Skeletal muscle satellite cell (primary cell): ENCODE results near the gene MTUS2.

Source experiments
- H3K27me3 ChIP-seq: 2 replicates; pipeline ENCODE4 v1.7.0; 2013; ENCODE audit warnings: low read length; ENCODE audit not compliant: control insufficient read depth, insufficient read depth
- H3K36me3 ChIP-seq: 2 replicates; pipeline ENCODE4 v1.7.0; 2013; ENCODE audit warnings: mild to moderate bottlenecking, control low read depth, low read length; ENCODE audit not compliant: insufficient read depth
- H3K4me1 ChIP-seq: 2 replicates; pipeline ENCODE4 v1.7.0; 2013; ENCODE audit warnings: low read length; ENCODE audit not compliant: control insufficient read depth, insufficient read depth
- H3K4me2 ChIP-seq: 2 replicates; pipeline ENCODE4 v1.7.0; 2013; ENCODE audit warnings: mild to moderate bottlenecking, low read length
- H3K4me3 ChIP-seq: 2 replicates; pipeline ENCODE4 v1.7.0; 2013; ENCODE audit warnings: low read length
- H3K9ac ChIP-seq: 2 replicates; pipeline ENCODE4 v1.7.0; 2013; ENCODE audit warnings: mild to moderate bottlenecking, low read depth, low read length, moderate library complexity
- H3K9me3 ChIP-seq: replicated peaks from 2 replicates; pipeline ENCODE4 v1.7.0; 2013; ENCODE audit warnings: mild to moderate bottlenecking, control low read depth, low read length

Gene MTUS2

GRCh38 chr13:29464105-29464679 lies 644.1 kb downstream of the MTUS2 start:
- Histone ChIP-seq H3K4me3 (no peak overlapping the region), H3K27me3 (peaks cover 31% of the 10 kb centered on the region), H3K36me3 (no peaks in the 10 kb centered on the region), H3K9ac (no peak overlapping the region), H3K4me1 (peaks cover 9% of the 10 kb centered on the region), H3K9me3 (no peaks in the 10 kb centered on the region), H3K4me2 (no peak overlapping the region)

GRCh38 chr13:29465741-29466293 lies 645.7 kb downstream of the MTUS2 start:
- Histone ChIP-seq H3K9me3 (no peaks in the 10 kb centered on the region), H3K4me1 (peaks cover 9% of the 10 kb centered on the region), H3K4me3 (no peak overlapping the region), H3K4me2 (peak overlapping the region; percentile 11), H3K27me3 (peaks cover 35% of the 10 kb centered on the region), H3K36me3 (no peaks in the 10 kb centered on the region), H3K9ac (no peak overlapping the region)

DNA sequence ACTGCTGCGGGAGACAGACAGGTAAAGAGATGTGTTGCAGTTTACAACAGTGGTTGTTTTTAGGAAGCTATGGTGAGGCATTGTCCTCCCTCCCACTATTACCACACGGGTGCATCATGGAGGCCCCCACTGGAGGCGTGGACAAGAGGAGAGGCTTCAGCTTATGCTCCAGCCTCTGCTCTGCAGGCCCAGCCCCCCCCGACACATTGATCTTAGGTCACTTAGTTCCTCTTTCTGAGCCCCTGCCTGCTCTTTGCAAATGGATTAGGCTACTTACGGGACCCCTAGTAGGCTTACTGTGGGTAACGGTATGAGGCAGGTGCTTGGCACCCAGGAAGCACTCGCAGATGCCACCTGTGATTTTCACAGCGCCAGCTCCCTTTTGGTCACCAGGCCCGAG lies 651.4 kb downstream of the MTUS2 start:
- no peak overlapping the region for H3K9ac ChIP-seq
- no peak overlapping the region for H3K4me3 ChIP-seq
- no peaks in the 10 kb centered on the region for H3K36me3 ChIP-seq
- peaks cover 4% of the 10 kb centered on the region for H3K27me3 ChIP-seq
- H3K4me2 ChIP-seq = no peak overlapping the region
- H3K9me3 ChIP-seq = no peaks in the 10 kb centered on the region
- H3K4me1 ChIP-seq = no peaks in the 10 kb centered on the region

GRCh38 chr13:29472332-29472961 lies 652.3 kb downstream of the MTUS2 start:
- Histone ChIP-seq H3K9me3 (no peaks in the 10 kb centered on the region), H3K27me3 (peaks cover 4% of the 10 kb centered on the region), H3K4me2 (no peak overlapping the region), H3K4me1 (no peaks in the 10 kb centered on the region), H3K4me3 (no peak overlapping the region), H3K36me3 (no peaks in the 10 kb centered on the region), H3K9ac (no peak overlapping the region)

DNA sequence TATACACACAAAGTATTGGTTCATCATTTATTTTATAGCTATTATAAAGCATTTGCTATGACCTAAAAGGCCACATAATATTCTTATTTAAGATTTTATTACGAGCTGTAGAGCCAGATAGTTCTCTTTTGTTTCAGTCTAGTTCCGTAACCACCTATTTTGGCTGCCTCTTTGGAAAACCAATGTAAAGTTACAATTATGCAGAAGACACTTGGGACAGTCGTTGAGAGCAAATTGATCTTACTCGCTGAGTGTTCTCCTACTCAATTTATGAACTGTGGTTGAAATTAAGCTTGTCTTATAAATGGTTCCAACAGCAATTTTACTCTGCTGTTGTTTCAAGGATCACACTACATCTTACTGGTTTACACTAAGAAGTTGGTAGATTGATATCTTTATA lies 653.0 kb downstream of the MTUS2 start:
- no peaks in the 10 kb centered on the region for H3K9me3 ChIP-seq
- no peaks in the 10 kb centered on the region for H3K36me3 ChIP-seq
- H3K4me3 ChIP-seq = no peak overlapping the region
- peaks cover 4% of the 10 kb centered on the region for H3K27me3 ChIP-seq
- H3K4me1 ChIP-seq = no peaks in the 10 kb centered on the region
- no peak overlapping the region for H3K4me2 ChIP-seq
- H3K9ac ChIP-seq = no peak overlapping the region

DNA sequence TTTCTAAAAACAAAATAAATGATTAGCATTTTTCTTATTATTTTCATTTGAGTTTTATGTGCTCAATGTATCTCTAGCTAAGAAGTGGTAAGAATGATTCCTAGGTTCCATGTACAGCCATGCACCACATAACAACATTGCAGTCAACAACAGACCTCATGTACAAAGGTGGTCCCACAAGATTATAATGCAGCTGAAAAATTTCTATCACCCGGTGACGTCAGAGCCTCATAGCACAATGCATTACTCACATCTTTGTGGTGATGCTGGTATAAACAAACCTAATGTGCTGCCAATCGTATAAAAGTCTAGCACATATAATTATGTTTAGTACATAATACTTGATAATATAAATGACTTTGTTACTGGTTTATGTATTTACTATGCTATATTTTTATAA lies 654.9 kb downstream of the MTUS2 start:
- peaks cover 21% of the 10 kb centered on the region for H3K27me3 ChIP-seq
- H3K4me1 ChIP-seq = no peaks in the 10 kb centered on the region
- H3K4me2 ChIP-seq = no peak overlapping the region
- no peaks in the 10 kb centered on the region for H3K36me3 ChIP-seq
- H3K9ac ChIP-seq = no peak overlapping the region
- H3K9me3 ChIP-seq = no peaks in the 10 kb centered on the region
- H3K4me3 ChIP-seq = no peak overlapping the region

GRCh38 chr13:29476046-29476445 lies 655.9 kb downstream of the MTUS2 start:
- Histone ChIP-seq H3K4me2 (no peak overlapping the region), H3K4me1 (no peaks in the 10 kb centered on the region), H3K9ac (no peak overlapping the region), H3K27me3 (peaks cover 21% of the 10 kb centered on the region), H3K36me3 (no peaks in the 10 kb centered on the region), H3K9me3 (no peaks in the 10 kb centered on the region), H3K4me3 (no peak overlapping the region)

DNA sequence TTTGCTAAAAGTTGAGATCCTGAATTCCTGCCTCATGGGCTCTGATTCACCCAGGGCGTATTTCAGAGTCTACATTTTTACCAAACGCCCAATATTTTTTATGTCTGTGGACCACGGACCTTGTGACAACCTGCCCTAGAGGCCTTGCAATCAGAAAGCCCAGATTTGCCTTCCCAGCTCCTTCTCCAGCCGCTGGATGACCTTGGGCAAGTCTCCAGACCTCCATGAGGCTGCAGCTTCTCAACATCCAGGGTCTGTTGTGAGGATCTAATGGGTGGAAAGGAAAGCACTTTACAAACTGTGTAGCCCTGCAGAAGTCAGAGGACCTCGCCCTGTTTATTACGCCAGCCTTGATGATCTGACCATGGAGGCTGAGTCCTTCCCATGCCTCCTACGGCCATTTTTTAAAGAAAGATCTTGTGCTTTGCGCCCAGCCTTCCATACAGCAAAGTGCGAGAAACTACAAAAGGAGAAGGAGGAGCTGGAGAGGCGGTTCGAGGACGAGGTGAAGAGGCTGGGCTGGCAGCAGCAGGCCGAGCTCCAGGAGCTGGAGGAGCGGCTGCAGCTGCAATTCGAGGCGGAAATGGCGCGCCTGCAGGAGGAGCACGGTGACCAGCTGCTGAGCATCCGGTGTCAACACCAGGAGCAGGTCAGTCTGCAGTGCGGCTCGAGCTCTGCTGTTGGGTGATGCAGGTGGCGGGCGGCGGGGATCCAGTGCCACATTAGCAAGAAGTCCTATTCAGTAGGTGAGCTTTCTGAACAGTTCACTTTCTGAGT lies 659.8 kb downstream of the MTUS2 start:
- Histone ChIP-seq H3K4me2 (peak overlapping the region; percentile 34), H3K4me1 (no peaks in the 10 kb centered on the region), H3K9ac (no peak overlapping the region), H3K36me3 (no peaks in the 10 kb centered on the region), H3K27me3 (peaks cover 33% of the 10 kb centered on the region), H3K9me3 (no peaks in the 10 kb centered on the region), H3K4me3 (no peak overlapping the region)

DNA sequence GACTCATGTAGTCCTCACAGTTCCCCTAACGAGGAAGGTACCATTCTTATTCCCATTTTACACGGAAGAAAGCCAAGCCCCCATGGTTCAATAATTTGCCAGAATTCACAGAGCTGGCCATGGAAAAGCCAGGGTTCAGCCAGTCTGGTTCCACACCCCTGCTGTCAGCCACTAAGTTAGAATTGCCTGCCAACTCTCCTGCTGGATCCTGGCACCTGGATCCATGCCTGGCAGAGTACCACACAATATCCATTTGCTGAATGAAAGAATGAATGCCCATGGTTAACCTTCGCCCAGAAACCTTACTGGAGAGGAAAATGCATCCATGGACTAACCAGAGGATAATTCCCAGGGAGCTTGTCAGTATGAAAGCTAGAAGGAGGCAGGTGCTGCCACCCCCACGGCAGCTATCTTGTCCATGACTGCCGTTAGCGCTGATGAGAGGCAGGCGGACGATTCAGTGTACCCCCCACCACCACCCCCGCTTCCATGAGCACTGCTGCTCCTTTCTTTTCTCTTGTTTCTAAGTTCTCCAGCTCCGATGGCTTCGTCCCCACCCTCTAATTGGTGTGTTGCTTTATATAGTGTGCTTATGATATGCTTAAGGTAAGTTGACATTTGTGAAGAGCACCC lies 660.9 kb downstream of the MTUS2 start:
- H3K27me3 ChIP-seq = peaks cover 37% of the 10 kb centered on the region
- H3K9me3 ChIP-seq = no peaks in the 10 kb centered on the region
- H3K9ac ChIP-seq = no peak overlapping the region
- no peaks in the 10 kb centered on the region for H3K36me3 ChIP-seq
- no peak overlapping the region for H3K4me3 ChIP-seq
- H3K4me2 ChIP-seq = no peak overlapping the region
- no peaks in the 10 kb centered on the region for H3K4me1 ChIP-seq

DNA sequence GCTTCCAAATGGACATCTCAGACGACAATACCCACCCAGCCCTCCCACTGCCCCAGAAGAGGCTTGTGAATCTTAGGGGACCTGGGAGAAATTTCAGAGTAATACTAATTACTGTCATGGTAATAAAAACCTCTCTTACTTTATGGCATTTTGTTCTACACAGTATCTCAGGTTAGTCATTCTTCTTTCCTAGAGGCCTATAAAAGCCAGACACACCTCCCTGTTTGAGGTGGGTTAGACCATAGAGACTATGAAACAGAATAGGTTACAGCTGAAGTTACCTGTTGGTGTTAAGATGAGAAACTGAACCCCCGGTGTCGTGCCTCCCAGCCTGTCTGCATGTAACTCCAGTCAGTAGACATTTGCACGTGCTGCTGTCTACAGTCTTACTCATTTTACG lies 661.5 kb downstream of the MTUS2 start:
- Histone ChIP-seq H3K4me1 (no peaks in the 10 kb centered on the region), H3K9me3 (no peaks in the 10 kb centered on the region), H3K27me3 (peaks cover 43% of the 10 kb centered on the region), H3K4me3 (no peak overlapping the region), H3K36me3 (no peaks in the 10 kb centered on the region), H3K9ac (no peak overlapping the region), H3K4me2 (no peak overlapping the region)

- no peaks in the 10 kb centered on the region for H3K36me3 ChIP-seq
- no peaks in the 10 kb centered on the region for H3K4me1 ChIP-seq
- no peaks in the 10 kb centered on the region for H3K9me3 ChIP-seq
- no peak overlapping the region for H3K9ac ChIP-seq
- no peak overlapping the region for H3K4me2 ChIP-seq
- H3K27me3 ChIP-seq = peaks cover 50% of the 10 kb centered on the region
- H3K4me3 ChIP-seq = no peak overlapping the region
Observed at GRCh38 chr13:29482504-29482903, 662.4 kb downstream of the MTUS2 start.
